Subcutaneous adipose tissue (tissue), 4 donors: ENCODE data around the gene SRGAP1. TPM values are rescaled to one million over a fixed set of nuclear protein-coding genes. Genes with fewer than 3 reads are reported as not detected.

Experiments used
- CTCF ChIP-seq: fragments of 450-650 bp; IDR thresholded peaks from one replicate; pipeline ENCODE4 v1.5.1; 2016; ENCODE audit warnings: low read depth, mild to moderate bottlenecking, control low read depth, antibody characterized with exemption, moderate library complexity
- total RNA-seq, 4 donors: library from RNA; depleted of rRNA; stranded (reverse); fragments of >200 nt; gene quantifications; one replicate each; pipeline ENCODE4 v1.1.0, GENCODE V29; 2016

The SRGAP1 gene
- total RNA-seq, 4 donors from 2014 or later: 10.0 to 27.2 (median 23.8) TPM

GRCh38 chr12:63808631-63809030, 35.9 kb upstream of the SRGAP1 start:
- TF ChIP-seq CTCF: no peak

GRCh38 chr12:63809566-63809965, 34.9 kb upstream of the SRGAP1 start:
- no peak for TF ChIP-seq CTCF

- no peak for TF ChIP-seq CTCF
These were observed 33.2 kb upstream of the SRGAP1 start for GRCh38 chr12:63811334-63811733.

DNA sequence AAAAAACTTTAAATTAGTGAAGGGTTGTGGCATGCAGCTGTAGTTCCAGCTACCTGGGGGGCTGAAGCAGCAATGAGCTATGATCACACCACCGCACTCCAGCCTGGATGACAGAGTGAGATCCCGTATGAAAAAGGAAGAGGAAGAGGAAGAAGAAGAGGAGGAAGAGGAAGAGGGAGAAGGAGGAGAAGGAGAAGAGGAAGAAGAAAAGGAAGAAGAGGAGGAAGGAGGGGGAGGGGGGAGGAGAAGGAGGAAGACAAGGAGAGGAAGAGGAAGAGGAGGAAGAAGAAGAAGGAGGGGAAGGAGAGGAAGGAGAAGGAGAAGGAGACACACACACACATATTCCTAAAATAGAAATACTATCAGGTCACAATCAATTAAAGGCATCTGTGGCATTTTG, 32.7 kb upstream of the SRGAP1 start:
- TF ChIP-seq CTCF: no peak

GRCh38 chr12:63814146-63814772, 30.2 kb upstream of the SRGAP1 start:
- no peak for TF ChIP-seq CTCF

DNA sequence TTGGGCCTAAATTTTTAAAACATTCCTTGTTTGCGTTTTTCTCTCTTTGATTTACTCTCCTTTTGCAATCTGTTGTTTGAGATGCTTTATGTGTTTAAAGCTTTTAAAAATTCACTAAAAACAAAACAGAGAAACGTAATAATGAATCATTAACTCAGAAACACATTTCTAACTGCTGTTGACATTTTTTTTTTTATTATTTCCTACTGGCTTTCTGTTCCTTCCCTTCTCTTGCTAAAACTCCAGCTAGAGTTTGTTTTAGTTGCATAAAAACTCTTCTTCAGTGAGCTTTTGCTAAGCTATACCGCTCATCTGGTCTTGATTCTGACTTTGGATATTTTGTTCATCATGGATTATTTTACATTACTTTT, 29.0 kb upstream of the SRGAP1 start:
- TF ChIP-seq CTCF: no peak

- TF ChIP-seq CTCF: no peak
These were observed 28.5 kb upstream of the SRGAP1 start for GRCh38 chr12:63816031-63816430.
